Suppressor macrophage treated with lipopolysaccharide for 1 hour (primary cell): ENCODE results near the gene CPSF4L.

Source experiments
- DNase-seq, 3 donors: peaks; one replicate each; pipeline ENCODE4 v3.0.0-alpha.2; 2020 to 2022

Gene CPSF4L

DNA sequence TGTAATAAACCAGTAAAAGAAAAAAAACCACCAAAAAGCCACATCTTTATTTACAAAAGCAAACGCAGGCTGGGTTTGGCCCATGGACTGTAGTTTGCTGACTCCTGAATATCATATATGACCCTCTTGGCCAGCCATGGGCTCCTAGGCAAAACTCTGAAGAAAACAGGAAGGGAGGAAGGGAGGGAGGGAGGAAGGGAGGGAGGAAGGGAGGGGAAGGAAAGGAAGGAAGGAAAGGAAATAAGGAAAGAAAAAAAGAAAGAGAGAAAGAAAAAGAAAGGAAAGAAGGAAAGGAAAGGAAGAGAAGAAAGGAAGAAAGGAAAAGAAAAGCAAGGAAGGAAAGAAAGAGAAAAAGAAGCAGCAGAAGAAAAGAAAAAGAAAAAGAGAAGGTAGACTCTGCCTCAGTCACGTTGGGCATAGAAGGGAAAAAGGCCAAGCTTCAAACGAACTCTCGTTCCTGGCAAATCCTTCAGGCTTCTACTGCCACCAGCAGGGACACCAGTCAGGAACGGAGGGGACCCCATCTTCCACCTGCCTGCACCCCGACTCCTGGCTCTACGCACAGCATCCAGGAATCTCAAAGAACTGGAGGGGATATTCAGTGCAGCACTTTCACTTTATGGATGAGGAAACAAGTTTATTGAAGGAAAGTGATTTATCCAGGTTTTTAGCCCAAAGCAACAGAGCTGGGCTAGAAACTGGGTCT is 28.0 kb upstream of the CPSF4L start:
- no peak for DNase-seq

GRCh38 chr17:73288534-73289302 is 27.0 kb upstream of the CPSF4L start:
- no peak for DNase-seq

DNA sequence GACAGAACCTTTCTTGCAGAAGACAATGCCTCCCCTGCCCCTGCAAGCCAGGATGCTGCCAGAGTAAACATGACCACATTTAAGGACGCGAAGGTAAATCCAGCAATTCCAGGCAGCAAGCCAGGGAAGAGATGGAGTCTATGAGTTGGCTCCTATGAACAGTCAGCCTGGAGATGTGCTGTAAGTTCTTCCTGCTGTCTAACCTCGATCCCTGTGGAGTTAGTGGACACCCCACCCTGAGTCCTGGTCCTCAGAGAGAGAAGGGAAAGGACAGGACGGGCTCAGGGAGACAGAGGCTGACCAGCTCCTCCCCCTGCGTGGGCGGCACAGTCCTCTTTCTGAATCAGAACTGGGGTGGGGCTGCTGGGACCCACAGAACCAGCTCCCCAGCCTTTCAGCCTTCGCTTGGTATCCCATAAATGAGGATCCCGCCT is 25.2 kb upstream of the CPSF4L start:
- peak in 2 of 3 donors; percentile 37 to 59 for DNase-seq

- DNase-seq = no peak
Observed at GRCh38 chr17:73285916-73286862, 24.5 kb upstream of the CPSF4L start.

- no peak for DNase-seq
Observed at GRCh38 chr17:73285603-73285908, 23.9 kb upstream of the CPSF4L start.

DNA sequence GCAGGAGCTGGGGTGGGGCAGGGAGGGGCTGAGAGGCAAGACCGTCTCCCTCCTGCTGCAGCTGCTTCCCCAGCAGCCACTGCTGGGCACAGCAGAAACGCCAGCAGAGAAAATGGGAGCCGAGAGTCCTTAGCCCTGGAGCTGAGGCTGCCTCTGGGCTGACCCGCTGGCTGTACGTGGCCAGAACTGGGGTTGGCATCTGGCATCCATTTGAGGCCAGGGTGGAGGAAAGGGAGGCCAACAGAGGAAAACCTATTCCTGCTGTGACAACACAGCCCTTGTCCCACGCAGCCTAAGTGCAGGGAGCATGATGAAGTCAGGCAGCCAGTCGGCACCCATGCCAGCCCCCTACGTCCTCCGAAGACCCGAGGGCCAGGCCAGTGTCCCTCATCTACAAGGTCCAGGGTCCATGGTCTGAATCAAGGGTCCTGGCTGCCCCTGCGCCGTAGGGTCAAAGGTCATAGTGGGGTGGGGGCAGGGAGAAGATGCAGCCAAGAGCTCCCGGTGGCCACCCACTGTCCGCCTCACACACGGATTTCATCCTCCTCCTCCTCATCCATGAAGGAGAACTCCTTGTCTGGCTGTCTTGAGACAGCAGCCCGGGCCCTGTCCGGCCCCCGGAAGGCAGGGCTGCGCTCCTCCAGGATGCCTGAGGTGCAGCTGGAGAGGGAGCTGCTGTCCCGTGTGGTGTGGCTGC is 23.4 kb upstream of the CPSF4L start:
- no peak for DNase-seq

- DNase-seq = no peak
Observed at GRCh38 chr17:73284354-73284753, 22.7 kb upstream of the CPSF4L start.

DNA sequence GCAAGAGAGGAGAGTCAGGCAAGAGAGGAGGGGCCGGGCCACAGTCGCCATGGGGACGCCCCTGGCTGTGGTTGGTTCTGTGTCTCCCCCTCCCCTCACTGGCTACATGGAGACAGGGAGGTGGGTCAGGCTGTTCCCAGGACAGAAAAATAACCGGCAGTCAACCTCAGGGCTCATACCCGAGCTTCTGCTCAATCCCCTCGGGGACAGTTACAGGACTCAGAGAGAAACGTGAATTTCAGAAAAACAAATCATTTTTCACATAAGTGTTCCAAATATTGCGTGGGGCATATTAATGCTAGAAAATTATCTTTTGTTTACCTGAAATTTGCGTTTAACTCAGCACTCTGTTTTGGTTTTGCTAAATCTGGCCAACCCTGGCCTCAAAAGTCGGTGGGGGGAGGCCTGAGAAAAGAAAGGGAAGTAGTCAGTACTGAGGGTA is 22.2 kb upstream of the CPSF4L start:
- no peak for DNase-seq

- DNase-seq = no peak
Observed at GRCh38 chr17:73283250-73283649, 21.6 kb upstream of the CPSF4L start.

GRCh38 chr17:73282629-73283028 is 20.9 kb upstream of the CPSF4L start:
- DNase-seq = no peak

GRCh38 chr17:73281928-73282327 is 20.2 kb upstream of the CPSF4L start:
- no peak for DNase-seq

DNA sequence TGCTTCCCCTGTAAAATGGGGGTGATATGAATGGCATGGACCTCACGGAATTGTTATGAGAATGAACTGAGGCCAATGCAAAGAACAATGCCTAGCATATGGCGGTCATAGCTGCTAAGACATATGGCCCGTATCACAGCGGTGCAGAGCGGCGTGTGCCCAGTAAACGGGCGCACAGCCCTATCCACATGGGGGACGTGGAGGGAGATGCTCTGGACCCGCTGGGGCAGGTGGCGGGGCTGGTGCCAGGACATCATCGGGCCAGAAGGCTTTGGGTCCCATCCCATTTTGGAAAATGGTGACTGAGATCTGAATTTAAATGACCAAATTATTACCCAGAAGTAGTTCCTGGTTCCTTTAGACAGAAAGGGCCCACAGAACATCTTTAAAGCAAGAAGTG is 18.5 kb upstream of the CPSF4L start:
- no peak for DNase-seq

DNA sequence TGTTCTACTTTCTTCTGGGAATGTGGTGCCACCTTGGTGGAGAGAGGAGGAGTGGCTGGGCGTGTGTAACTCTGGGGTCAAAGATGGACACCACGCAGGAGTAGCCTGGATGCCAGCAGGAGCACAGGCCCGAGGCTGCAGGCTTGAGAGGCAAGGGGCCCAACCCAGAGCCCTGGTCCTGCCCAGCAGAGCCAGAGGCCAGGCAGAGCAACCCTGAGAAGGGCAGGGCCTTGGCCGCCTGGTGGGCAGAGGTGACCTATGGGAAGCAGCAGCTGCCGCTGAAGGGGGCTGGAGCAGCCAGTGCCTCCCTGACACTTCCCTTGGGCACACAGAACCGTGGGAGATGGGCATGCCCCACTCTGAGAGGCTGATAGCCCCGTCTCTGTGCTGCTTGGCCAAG is 18.0 kb upstream of the CPSF4L start:
- DNase-seq = no peak

- DNase-seq = no peak
Observed at GRCh38 chr17:73278465-73279453, 17.1 kb upstream of the CPSF4L start.

DNA sequence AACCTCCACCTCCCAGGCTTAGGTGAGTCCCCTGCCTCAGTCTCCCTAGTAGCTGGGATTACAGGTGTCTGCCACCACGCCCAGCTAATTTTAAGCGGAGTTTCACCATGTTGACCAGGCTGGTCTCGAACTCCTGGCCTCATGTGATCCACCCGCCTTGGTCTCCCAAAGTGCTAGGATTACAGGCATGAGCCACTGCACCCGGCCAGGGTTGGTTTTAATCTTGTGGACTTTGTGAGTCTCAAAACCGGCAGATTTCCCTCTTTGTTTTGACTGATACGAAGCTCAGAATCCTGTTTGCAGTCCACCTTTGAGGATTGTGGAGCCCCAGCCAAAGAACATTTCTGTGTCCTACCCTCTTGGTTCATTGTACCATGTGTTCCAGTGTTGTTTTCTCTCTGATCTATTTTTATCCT is 16.4 kb upstream of the CPSF4L start:
- no peak for DNase-seq

DNA sequence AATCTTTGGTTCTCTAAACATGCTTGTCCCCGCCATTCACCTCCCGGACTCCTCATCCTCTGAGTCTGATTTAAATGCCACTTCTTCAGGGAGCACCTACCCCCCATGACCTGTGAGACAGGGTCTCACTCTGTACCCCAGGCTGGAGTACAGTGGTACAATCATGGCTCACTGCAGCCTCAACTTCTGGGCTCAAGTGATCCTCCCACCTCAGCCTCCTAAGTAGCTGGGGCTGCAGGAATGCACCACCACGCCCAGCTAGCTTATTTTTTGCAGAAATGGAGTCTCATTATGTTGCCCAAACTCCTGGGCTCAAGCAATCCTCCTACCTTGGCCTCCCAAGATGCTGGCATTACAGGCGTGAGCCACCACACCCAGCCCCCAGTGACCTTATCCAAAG is 12.8 kb upstream of the CPSF4L start:
- no peak for DNase-seq

DNA sequence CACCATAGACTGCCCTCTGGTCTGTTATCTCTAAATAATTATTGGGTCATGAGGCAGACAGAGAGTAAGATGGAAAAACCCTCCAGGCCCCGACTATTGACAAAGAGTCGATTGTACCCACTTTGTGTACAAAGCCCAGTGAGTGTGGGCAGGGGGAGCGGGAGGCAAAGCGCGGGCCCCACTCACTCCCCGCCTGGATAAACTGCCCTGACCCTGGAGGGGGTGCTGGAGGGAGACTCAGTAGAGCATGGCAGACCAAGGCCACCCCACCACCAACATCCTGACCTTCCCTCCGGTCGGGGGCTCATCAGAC is 11.2 kb upstream of the CPSF4L start:
- no peak for DNase-seq

- DNase-seq = peak; percentile 19 to 44 (median 21)
Observed at GRCh38 chr17:73271072-73271471, 9.4 kb upstream of the CPSF4L start.

DNA sequence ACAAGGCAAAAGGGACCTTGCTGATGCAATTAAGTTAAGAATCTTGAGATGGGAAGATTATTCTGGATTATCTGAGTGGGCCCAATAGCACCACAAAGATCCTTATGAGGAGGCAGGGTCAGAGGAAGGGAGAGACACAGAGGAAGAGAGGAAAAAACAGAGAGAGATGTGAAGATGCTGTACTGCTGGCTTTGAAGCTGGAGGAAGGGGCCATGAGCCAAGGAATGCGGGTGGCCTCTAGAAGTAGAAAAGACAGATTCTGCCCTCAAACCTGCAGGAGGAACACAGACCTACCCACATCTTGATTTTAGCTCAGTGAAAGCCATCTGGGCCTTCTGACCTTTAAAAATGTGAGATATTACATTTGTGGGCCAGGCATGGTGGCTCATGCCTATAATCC is 8.1 kb upstream of the CPSF4L start:
- DNase-seq = no peak

GRCh38 chr17:73269329-73269615 is 7.6 kb upstream of the CPSF4L start:
- no peak for DNase-seq

DNA sequence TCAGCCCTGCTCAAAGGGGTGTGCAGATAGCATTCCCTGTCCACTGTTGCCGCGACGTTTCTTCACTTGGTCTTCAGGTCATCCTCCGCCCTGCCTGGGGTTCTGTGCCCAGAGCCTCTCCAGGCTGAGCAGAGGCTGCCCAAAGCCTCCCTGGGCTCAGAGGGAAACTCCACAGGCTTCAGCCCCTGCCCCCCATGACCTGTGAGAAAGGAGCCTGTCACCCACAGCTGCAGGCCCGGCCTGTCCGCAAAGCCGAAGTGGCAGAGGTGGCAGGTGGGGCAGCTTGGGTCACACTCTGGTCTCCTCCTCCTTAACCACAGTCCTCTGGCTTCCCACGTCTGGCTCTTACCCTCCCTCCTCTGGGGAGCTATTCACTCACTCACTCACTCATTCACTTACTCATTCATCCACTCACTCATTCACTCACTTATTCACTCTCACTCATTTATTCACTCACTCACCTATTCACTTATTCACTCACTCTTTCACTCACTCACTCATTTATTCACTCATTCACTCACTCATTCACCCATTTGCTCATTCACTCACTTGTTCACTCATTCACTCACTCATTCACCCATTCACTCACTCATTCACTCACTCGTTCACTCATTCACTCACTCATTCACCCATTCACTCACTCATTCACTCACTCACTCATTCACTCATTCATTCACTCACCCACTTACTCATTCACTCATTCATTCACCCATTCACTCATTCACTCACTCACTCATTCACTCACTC is 7.1 kb upstream of the CPSF4L start:
- no peak for DNase-seq
